Mesothelial cell of epicardium (in vitro differentiated cells): ENCODE measurements around the gene RMDN3. TPM values are rescaled to one million over a fixed set of nuclear protein-coding genes. Genes with fewer than 3 reads are reported as not detected.

Experiments used
- DNase-seq, 2 experiments: peaks; one replicate each; pipeline ENCODE4 v3.0.0; 2021; ENCODE audit warnings: low spot score in 2 of 2; ENCODE audit not compliant: unreplicated experiment in 2 of 2
- H3K27ac Mint-ChIP-seq: 2 replicates; pipeline ENCODE4 v1.8.0; 2021; ENCODE audit warnings: mixed read lengths
- H3K27me3 Mint-ChIP-seq: 2 replicates; pipeline ENCODE4 v1.8.0; 2021; ENCODE audit warnings: low read depth, mixed read lengths
- H3K36me3 Mint-ChIP-seq: 2 replicates; pipeline ENCODE4 v1.8.0; 2021; ENCODE audit warnings: mixed read lengths
- H3K4me1 Mint-ChIP-seq: 2 replicates; pipeline ENCODE4 v1.8.0; 2021; ENCODE audit warnings: mixed read lengths
- H3K4me3 Mint-ChIP-seq: 2 replicates; pipeline ENCODE4 v1.8.0; 2021; ENCODE audit warnings: mild to moderate bottlenecking, moderate library complexity, mixed read lengths
- H3K9me3 Mint-ChIP-seq: 2 replicates; pipeline ENCODE4 v1.8.0; 2021; ENCODE audit warnings: mixed read lengths
- CTCF ChIP-seq: fragments of 200-600 bp; sonication (generic); IDR thresholded peaks from one replicate; pipeline ENCODE4 v1.5.0; 2021; ENCODE audit warnings: antibody characterized with exemption; ENCODE audit not compliant: unreplicated experiment
- total RNA-seq: library from RNA; stranded (reverse); gene quantifications from 3 replicates; pipeline ENCODE4 v1.2.1, GENCODE V29; 2021

The RMDN3 gene
- total RNA-seq, 1 donor from 2014 or later: 29.3 TPM

- H3K27ac Mint-ChIP-seq: no peak overlapping the region
- H3K36me3 Mint-ChIP-seq: no peaks in the 10 kb centered on the region
- no peak for TF ChIP-seq CTCF
- H3K27me3 Mint-ChIP-seq: no peaks in the 10 kb centered on the region
- H3K4me3 Mint-ChIP-seq: peak overlapping the region; percentile 92
- no peak for DNase-seq
- no peaks in the 10 kb centered on the region for H3K9me3 Mint-ChIP-seq
- peaks cover 14% of the 10 kb centered on the region for H3K4me1 Mint-ChIP-seq
Measured at GRCh38 chr15:40696228-40696627, 58.8 kb downstream of the RMDN3 start.

DNA sequence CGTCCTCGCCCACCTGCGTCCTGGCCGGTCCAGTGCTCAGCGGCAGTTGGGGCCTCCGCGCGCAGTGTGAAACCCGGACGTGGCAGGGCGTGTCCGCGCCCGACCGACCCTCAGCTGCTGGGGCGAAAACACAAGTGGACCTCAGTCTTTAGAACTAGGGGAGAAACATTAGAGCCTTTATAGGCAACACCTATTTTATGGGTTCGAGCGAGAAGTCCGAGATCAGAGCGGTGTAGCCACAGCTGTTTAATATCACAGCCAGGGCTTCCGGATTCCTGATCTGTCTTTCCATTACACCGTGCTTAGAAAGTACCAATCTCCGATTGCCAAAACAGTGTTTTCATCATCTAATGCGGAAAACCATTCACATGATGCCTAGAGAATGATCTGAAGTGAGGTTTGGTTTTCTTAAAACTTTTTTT, 59.6 kb downstream of the RMDN3 start:
- Mint-ChIP-seq H3K36me3 (no peaks in the 10 kb centered on the region), H3K4me3 (peak overlapping the region; percentile 92), H3K9me3 (no peaks in the 10 kb centered on the region), H3K27ac (peak overlapping the region; percentile 95), H3K27me3 (no peaks in the 10 kb centered on the region), H3K4me1 (peaks cover 14% of the 10 kb centered on the region)
- DNase-seq: no peak
- no peak for TF ChIP-seq CTCF

GRCh38 chr15:40694688-40695468, 60.2 kb downstream of the RMDN3 start, which contains the start of gene RAD51:
RAD51 (plus strand) TSS chr15:40695174; CDS start chr15:40698759, 3,585 bp downstream.
- no peaks in the 10 kb centered on the region for H3K9me3 Mint-ChIP-seq
- no peak for TF ChIP-seq CTCF
- H3K4me3 Mint-ChIP-seq: peak within 1 kb of the TSS; percentile 92
- peak; percentile 85 to 93 for DNase-seq
- H3K4me1 Mint-ChIP-seq: peaks cover 14% of the 10 kb centered on the region
- no peaks in the 10 kb centered on the region for H3K27me3 Mint-ChIP-seq
- H3K27ac Mint-ChIP-seq: peak within 1 kb of the TSS; percentile 95
- H3K36me3 Mint-ChIP-seq: no peaks in the 10 kb centered on the region

- H3K27ac Mint-ChIP-seq: peak overlapping the region; percentile 95
- DNase-seq: no peak
- H3K27me3 Mint-ChIP-seq: no peaks in the 10 kb centered on the region
- H3K36me3 Mint-ChIP-seq: no peaks in the 10 kb centered on the region
- no peak for TF ChIP-seq CTCF
- peaks cover 14% of the 10 kb centered on the region for H3K4me1 Mint-ChIP-seq
- peak overlapping the region; percentile 92 for H3K4me3 Mint-ChIP-seq
- H3K9me3 Mint-ChIP-seq: no peaks in the 10 kb centered on the region
Measured at GRCh38 chr15:40693904-40694687, 61.0 kb downstream of the RMDN3 start.

- H3K36me3 Mint-ChIP-seq: no peaks in the 10 kb centered on the region
- no peaks in the 10 kb centered on the region for H3K9me3 Mint-ChIP-seq
- no peak overlapping the region for H3K27ac Mint-ChIP-seq
- DNase-seq: no peak
- TF ChIP-seq CTCF: no peak
- H3K4me1 Mint-ChIP-seq: peaks cover 13% of the 10 kb centered on the region
- no peak overlapping the region for H3K4me3 Mint-ChIP-seq
- H3K27me3 Mint-ChIP-seq: no peaks in the 10 kb centered on the region
Measured at GRCh38 chr15:40691737-40692136, 63.3 kb downstream of the RMDN3 start.
